NCI-H1105 (cell line): ENCODE measurements around the gene GNA15.

ENCODE experiments used
- DNase-seq: peaks from one replicate; lab custom pipeline; 2025; lab: John Stamatoyannopoulos, UW

The GNA15 gene

DNA sequence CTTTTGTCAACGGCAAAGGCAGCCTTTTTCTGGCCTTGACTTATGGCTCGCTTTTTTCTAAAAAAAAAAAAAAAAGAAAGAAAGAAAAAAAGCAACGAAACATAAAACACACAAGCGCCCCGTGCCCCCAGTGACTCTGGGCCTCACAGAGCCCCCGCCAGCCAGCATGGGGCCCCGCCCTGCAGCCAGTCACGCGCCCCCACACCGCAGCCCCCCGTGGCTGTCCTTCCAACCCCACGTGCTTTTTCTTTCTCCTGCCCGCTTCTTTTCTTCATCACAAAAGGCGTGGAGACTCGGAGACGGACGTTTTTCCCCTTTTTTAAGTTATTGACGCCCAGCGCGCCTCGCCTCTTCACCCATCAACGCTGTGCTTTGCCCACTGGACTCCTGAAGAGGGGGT lies 14.4 kb upstream of the GNA15 start:
- no peak for DNase-seq

DNA sequence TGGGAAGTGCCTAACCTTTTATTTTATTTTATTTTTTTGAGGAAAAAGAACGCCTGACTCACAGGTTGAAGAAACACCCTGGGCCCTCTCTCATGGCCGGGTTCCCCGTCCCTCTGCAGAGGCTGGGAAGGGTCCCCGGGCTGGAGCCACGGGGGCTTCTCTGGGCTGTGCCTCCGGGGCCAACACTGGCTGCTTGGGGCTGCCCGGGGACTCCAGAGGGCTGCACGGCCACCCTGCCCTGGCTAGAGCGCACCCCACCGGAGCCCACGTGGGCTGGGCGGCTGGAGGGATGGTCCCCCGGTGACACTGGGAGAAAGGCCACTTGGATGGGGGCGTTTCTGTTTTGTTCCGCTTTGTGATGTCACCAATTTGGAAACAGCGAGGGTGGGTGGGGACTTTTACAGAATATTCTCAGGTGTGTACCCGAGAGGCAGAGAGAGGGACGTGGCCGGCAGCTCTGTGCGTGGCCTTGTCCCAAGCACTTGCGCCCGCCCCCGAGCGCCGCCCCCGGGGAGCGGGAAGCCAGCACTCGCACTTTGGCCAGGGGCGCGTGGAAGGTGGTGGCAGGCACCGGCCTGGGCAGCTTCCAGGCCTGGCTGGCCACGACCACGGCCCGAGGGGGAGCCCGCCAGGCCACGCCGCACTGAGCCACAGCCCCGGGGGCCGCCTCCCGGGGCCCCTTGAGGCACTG lies 13.9 kb upstream of the GNA15 start:
- no peak for DNase-seq

DNA sequence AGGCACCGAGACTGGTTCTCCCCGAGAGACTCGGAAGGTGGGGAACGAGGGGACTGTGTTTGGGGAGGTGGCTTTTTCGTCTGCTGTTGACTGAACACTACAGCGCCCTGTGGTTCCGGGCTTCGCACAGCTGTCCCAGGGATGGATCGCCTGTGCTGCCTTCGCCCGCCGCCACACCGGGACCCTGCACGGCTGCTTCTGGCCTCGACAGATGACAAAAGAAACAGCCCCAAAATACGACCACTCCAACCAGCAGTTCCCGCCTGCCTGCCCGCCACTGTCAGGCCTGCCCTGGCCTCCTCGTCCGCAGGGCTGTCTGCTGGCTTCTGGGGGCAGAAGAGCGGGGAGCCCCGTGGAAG lies 13.3 kb upstream of the GNA15 start:
- DNase-seq, result no peak

DNA sequence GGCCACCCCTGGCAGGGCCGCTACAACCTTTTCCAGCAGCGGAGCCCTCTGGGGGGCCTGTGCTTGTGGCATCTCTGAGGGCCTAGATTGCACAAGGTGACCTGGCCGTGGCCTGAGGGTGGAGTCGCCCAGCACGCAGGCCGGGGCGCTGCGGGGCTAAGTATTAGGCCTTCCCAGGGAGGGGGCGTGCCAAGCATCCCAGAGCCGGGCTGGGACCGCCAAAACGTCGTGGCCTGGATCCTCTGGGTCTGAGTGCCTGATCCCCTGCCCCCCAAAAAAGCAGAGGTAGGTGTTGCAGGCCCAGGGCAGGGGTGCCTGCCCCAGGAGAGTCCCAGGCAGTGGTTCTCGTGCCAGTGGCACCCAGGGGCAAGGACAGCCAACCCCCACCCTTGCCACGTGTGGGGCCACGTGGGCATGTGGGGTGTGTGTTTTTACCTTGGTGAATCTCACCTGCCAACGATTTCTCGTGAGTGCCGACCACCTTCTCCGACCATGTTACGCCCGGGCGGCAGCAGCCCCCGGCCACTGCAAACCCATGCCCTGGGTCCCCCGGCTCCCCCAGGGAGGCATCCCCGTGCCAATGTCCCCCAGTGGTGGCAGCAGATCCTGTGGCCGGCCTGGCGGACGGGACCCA lies 12.6 kb upstream of the GNA15 start:
- no peak for DNase-seq

DNA sequence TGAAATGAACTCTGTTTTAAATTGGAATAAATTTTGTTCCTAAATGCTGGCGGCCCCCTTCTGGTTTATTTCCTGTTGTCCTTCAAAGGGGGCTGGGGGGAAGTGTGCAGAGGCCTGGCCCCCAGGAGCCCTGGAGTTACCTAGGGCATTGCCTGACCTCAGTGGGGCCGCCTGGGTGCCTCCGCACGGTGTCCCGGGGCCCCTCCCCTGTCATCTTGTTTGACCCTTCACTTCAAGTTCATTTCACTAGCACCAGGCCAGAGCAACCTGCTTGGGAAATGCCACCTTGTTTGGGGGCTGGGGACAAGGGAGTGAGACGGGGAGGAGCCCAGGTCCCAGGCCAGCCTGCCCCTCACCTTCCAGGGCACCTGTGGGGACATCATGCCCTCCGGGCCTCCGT lies 11.9 kb upstream of the GNA15 start:
- DNase-seq, result no peak

DNA sequence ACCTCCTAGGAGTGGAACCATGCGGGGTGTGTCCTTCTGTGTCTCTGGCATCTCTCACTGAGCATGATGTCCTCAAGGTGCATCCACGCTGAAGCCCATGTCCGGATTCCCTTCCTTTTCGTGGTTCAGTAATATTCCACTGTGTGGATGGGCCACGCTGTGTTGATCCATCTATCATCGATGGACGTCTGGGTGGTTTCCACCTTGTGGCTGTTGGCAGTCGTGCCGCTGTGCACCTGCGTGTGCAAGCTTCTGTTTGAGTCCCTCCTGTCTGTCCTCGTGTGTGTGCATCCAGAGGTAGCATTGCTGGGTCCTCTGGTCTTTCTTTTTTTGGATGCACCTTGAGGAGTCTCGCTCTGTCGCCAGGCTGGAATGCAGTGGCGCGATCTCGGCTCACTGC lies 11.2 kb upstream of the GNA15 start:
- no peak for DNase-seq

DNA sequence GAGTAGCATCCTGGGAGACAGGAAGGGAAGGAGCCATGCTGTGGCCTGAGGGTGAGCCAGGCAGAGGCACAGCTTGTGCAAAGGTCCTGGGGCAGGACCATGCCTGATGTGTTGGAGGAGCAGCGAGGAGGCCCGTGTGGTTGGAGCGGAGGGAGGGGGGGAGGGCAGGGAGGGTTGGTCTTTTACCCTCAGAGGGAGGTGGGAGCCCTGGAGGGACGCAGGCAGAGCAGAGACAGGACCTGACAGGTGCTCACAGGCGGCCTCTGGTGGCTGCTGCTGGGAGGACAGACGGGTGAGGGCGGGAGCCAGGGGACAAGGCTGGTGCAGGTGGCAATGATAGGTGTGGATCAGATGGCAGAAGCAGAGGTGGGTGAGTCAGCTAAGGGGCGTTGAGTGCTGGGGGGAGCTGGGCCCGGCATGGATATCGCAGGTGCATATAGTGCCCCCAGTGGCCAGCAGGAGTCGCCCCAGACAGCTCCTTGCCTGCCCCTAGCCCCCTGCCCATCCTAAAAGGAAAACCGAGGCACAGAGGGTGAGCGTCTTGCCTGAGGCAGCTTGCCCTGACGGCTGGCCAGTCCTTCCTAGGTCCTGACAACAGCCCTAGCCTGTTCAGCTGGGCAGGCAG lies 9.8 kb upstream of the GNA15 start:
- DNase-seq, result no peak

DNA sequence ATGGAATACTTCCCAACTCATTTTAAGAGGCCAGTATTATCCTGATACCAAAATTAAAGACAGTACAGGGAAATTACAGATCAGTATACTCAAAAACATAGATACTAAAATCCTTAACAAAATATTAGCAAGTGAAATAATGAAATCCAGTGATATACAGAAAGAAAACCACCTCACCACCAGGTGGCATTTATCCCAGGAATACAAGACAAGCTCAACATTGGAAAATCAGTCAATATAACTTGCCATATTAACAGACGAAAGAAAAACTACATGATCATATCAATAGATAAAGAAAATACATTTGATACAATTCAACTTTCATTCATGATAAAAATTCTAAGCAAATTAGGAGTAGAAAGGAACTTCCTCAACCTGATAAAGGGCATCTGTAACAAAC lies 6.7 kb upstream of the GNA15 start:
- DNase-seq, result no peak

DNA sequence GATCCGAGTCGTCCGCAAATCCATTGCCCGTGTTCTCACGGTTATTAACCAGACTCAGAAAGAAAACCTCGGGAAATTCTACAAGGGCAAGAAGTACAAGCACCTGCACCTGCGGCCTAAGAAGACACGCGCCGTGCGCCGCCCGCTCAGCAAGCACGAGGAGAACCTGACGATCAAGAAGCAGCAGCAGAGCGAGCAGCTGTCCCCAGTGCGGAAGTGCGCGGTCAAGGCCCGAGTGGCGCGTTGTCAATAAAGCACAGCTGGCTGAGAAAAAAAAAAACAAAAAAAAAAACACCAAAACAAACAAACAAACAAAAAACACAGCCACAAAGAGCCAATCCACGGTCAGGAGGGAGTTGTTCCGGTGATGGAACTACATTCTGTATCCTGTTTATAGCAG lies 4.7 kb upstream of the GNA15 start:
- no peak for DNase-seq

DNA sequence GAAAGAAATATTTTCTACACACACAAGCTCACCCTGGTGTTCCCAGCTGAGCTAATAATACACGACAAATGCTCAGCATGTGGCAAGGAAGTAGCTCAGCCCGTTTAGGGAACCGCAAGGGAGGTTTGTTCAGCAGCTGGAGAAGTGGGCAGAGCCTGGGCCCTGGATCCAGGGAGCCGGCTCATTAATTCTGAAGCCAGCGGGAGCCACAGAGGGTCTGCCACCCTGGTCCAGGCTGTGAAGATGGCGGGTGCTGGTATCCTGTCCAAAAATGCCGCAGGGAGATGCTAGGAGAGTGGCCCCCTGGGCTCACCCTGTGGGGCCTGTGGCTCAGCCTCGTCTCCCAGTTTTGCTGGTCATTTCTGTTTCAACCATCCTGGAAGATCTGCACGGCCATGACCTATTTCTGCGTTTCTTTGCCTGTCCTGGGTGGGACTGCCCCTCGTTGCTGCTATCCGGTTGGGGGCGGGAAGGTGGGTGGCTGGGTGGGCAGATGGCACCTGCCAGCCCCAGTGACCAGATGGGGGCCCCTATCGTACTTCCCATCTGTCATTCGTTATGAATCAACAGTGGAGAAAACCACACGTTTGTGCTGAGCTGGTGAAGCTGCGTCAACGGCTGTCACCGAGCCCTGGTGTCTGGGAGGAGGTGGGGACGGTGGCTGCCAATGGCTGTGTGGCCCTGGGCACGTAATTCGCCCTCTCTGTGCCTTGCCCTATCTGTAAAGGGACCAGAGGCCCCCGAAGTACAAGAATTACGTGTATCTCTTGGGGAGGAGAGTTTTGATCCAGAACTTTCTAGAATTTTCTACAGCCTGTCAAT lies 2.7 kb upstream of the GNA15 start:
- DNase-seq, result no peak

DNA sequence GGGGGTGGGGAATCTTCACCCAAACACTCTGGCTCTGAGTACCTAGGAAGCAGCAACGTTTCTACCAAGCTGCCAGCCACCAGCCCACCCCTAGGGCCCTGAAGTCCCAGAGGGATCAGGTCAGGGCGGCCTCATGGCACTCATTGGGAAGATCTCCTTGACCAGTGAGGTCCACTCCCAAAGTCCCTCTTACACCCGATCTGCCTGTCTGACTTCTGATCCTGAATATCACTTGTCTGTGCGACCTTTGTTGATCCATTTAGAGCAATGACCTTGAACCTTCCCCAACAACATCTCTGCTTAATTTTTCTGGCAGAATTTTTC lies 2.1 kb upstream of the GNA15 start:
- no peak for DNase-seq

DNA sequence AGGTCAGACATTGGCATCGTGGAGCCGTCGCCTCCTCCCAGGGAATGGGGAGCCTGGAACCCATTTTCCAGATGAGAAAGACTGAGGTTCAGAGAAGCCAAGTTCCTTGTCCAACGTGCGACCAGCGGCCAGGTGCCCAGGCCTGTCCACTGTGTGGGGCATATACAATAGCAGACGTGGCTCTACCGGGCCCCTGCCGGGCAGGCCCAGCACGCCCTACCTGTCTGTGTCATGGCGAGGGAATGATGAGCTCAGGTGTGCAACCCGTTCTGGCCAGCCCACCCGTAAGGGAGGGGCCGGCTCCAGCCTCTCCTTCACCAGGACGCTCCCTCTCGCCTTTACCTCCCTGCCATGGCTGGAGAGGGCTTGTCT lies 837 bp downstream of the GNA15 start:
- no peak for DNase-seq

DNA sequence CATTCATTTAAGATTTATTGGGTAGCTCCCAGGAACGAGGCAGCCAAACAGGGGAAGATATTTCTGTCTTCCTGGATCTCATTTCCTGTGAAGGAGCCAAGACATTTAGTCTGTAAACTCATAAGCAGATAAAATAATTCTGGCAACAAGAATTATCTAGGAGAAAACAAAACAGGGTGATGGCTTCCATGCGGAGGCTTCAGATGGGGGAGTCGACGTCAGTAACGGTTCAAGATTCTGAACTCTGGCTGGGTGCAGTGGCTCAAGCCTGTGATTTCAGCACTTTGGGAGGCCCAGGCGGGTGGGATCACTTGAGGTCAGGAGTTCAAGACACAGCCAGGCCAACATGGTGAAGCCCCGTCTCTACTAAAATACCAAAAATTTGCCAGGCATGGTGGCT lies 1.3 kb downstream of the GNA15 start:
- DNase-seq, result no peak

DNA sequence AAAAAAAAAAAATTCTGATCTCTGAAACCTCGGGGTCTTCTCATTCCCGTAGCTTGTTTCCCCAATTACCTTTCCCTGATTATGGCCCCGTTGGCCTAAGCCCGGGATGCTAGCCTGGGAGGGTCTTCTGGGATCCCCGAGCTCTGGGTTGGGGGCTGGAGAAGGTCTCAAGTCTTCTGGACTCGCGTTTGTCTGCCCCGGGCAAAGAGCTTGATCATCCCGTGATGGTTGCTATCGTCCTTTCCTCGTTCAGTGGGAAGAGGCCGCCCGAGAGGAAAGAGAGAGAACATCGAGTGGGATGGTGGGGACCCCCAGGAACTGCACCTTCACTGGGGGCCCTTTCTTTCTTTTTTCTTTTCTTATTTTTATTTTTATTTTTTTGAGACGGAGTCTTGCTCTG lies 2.4 kb downstream of the GNA15 start:
- DNase-seq, result no peak

DNA sequence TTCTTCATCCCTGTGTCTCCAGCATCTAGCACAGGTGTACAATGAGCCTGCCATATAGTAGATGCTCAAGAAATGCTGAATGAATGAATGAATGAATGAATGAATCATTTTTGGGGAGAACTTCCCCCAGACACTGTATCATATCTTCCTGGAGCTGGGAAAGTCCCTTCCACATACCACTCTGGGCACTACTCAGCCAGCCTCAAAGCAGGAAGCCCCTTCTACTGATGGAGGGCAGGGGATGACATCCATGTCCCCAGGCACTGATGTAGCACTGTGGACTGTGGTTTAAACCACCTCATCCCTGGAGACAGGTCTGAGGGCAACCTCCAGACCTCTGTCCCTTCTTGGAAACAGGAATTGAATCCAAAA lies 4.8 kb downstream of the GNA15 start:
- no peak for DNase-seq

DNA sequence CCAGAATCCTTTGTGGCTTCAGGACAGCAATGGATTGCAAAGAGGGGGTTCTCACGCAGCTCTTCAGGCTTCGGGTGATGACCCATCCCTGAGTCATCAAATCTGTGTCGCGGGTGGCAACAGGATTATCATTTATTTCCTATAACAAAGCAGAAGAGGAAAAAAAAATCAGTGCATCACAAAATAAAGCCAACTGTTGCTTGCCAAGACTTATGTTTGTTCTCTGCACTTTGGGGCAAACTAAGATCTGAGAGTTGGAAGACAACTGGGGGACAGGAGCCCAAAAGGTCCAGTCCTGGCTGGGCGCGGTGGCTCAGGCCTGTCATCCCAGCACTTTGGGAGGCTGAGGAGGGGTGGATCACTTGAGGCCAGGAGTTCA lies 6.4 kb downstream of the GNA15 start:
- no peak for DNase-seq

DNA sequence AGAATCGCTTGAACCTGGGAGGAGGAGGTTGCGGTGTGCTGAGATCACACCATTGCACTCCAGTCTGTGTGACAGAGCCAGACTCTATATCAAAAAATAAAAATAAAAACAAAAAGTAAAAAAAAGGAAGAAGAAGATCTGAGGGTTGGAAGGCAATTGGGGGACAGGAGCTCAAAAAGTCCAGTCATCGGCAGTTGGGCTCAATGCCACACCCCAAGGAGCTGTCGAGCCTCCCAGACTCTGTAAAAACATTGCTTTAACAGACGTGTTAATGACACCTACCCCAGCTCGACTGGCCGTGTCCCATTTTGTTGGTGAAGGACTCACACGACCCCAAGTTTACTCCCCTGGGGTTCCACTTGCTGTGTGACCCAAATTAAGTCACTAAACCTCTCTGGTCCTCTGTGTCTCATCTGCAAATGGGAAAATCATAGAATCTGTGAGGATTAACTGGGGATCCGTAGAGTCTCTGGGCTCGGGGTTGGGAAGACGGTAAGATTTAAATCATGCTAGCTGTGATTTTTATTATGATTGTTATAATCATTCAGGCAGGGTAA lies 7.0 kb downstream of the GNA15 start:
- no peak for DNase-seq

DNA sequence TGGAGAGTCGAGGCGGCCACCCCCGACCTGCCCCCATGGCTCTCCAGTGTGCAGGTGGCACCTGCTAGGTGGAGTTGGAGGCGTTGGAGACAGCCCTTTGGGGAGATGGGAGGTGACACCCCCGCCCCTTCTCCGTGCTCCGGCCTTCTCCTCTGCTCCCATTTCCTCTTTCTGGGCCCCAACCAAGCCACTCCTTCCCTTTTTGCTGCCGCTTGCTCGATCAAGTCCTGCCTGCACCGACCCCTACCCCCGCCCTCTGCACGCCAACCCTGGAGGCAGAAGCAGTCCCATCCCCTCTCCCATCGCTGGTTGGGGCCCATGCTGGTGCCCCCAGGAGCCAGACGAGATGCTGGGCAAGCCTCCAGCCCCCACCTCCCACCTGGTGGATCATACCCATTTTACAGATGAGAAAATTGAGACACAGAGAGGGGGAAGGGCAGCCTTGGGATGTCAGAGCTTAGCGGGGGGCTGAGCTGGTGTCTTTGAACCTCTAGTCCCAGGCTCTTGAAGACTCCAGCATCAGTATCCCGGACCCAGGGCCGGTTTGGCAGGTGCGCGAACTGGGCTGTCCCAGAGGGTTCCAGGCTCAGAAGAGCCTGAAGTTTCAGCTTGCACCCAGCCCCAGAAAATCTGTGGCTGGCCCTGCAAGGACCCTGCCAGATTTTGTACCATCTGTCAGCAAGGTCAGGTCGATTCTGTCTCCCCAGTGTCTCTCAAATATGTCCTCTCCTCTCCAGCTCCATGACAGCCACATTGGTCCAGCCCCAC lies 10.3 kb downstream of the GNA15 start:
- no peak for DNase-seq

DNA sequence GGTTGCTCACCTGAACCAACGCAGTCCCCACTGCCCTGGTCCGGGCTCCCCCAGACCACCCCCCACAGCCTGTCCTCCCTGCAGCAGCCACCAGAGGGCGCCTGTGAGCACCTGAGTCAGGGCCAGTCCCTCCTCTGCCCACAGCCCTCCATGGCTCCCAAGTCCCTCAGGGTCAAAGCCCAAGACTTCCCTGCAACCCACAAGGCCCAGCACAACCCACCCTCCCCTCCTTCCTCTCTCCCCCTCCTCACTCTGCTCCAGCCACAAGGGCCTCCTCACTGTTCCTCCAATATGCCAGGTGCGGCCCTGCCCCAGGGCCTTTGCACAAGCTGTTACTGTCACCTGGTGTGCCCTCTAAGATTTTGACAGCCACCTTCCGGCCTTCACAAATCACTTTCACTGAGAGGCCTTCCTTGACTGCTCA lies 10.9 kb downstream of the GNA15 start:
- DNase-seq, result no peak

DNA sequence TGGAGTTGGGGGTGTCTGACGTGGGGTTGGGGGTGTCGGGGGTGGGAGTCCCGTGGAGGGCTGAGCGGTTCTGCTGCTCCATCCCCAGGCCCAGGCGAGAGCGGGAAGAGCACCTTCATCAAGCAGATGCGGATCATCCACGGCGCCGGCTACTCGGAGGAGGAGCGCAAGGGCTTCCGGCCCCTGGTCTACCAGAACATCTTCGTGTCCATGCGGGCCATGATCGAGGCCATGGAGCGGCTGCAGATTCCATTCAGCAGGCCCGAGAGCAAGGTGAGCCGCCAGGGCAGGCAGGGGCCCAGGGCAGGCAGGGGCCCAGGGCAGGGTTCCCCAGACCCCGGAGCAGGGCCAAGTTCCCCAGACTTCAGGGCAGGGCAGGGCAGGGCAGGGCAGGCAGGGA lies 12.7 kb downstream of the GNA15 start:
- DNase-seq, result no peak

DNA sequence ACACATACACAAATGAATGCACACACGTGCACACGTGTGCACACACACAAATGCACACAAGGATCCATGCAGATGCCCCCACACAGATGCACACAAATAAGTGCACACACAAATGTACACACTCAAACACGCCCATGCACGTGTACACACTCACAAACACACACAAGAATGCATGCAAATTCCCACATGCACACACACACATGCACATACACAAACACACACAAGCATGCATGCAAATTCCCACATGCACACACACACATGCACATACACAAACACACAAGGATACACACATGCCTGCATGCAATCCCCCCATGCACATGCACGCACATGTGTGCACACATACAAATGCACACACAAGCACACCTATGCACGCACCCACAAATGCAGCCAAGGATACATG lies 13.3 kb downstream of the GNA15 start:
- DNase-seq, result no peak
